Measurements from ENCODE around the gene BANK1. TPM values are rescaled to one million over a fixed set of nuclear protein-coding genes. Genes with fewer than 3 reads are reported as not detected.

Gene BANK1
- total RNA-seq, 1 experiment from 2014 or later: 1.1 TPM

GRCh38 chr4:101806914-101807313, 16.4 kb downstream of the BANK1 start:
- in situ Hi-C loops (cut with HindIII; ENCODE audit: low pct_unique_long_range_greater_than_20kb, low sequenced_read_pairs): no loop called here
- peak; percentile 68 for DNase-seq (ENCODE audit: low read depth)

- peak; percentile 37 for DNase-seq (ENCODE audit: low read depth)
- in situ Hi-C loops (cut with HindIII; ENCODE audit: low pct_unique_long_range_greater_than_20kb, low sequenced_read_pairs): no loop called here
Measured at GRCh38 chr4:101807351-101807750, 16.8 kb downstream of the BANK1 start.

GRCh38 chr4:101813604-101814003, 23.1 kb downstream of the BANK1 start:
- in situ Hi-C loops (cut with HindIII; ENCODE audit: low pct_unique_long_range_greater_than_20kb, low sequenced_read_pairs): no loop called here

GRCh38 chr4:101818362-101818761, 27.8 kb downstream of the BANK1 start:
- no peak for DNase-seq (ENCODE audit: low read depth)

More at GRCh38 chr4:101813604-101814003, 23.1 kb downstream of the BANK1 start:
- no peak for DNase-seq (ENCODE audit: low read depth)

GRCh38 chr4:101823864-101824263, 33.3 kb downstream of the BANK1 start:
- in situ Hi-C loops (cut with HindIII; ENCODE audit: low pct_unique_long_range_greater_than_20kb, low sequenced_read_pairs): no loop called here

More at GRCh38 chr4:101818362-101818761, 27.8 kb downstream of the BANK1 start:
- in situ Hi-C loops (cut with HindIII; ENCODE audit: low pct_unique_long_range_greater_than_20kb, low sequenced_read_pairs): no loop called here

GRCh38 chr4:101824500-101824899, 34.0 kb downstream of the BANK1 start:
- no peak for DNase-seq (ENCODE audit: low read depth)
- in situ Hi-C loops (cut with HindIII; ENCODE audit: low pct_unique_long_range_greater_than_20kb, low sequenced_read_pairs): no loop called here

More at GRCh38 chr4:101823864-101824263, 33.3 kb downstream of the BANK1 start:
- DNase-seq (ENCODE audit: low read depth): no peak

GRCh38 chr4:101825953-101826352, 35.4 kb downstream of the BANK1 start:
- no peak for DNase-seq (ENCODE audit: low read depth)
- in situ Hi-C loops (cut with HindIII; ENCODE audit: low pct_unique_long_range_greater_than_20kb, low sequenced_read_pairs): no loop called here

GRCh38 chr4:101831816-101832215, 41.3 kb downstream of the BANK1 start:
- DNase-seq (ENCODE audit: low read depth): no peak
- in situ Hi-C loops (cut with HindIII; ENCODE audit: low pct_unique_long_range_greater_than_20kb, low sequenced_read_pairs): no loop called here

GRCh38 chr4:101833480-101833879, 43.0 kb downstream of the BANK1 start:
- in situ Hi-C loops (cut with HindIII; ENCODE audit: low pct_unique_long_range_greater_than_20kb, low sequenced_read_pairs): no loop called here
- no peak for DNase-seq (ENCODE audit: low read depth)

GRCh38 chr4:101835121-101835904, 44.8 kb downstream of the BANK1 start:
- DNase-seq (ENCODE audit: low read depth): no peak
- in situ Hi-C loops (cut with HindIII; ENCODE audit: low pct_unique_long_range_greater_than_20kb, low sequenced_read_pairs): no loop called here

- no peak for DNase-seq (ENCODE audit: low read depth)
- in situ Hi-C loops (cut with HindIII; ENCODE audit: low pct_unique_long_range_greater_than_20kb, low sequenced_read_pairs): no loop called here
Measured at GRCh38 chr4:101843054-101843453, 52.5 kb downstream of the BANK1 start.

GRCh38 chr4:101846550-101846949, 56.0 kb downstream of the BANK1 start:
- in situ Hi-C loops (cut with HindIII; ENCODE audit: low pct_unique_long_range_greater_than_20kb, low sequenced_read_pairs): no loop called here
- no peak for DNase-seq (ENCODE audit: low read depth)

- in situ Hi-C loops (cut with HindIII; ENCODE audit: low pct_unique_long_range_greater_than_20kb, low sequenced_read_pairs): no loop called here
- DNase-seq (ENCODE audit: low read depth): no peak
Measured at GRCh38 chr4:101850698-101851097, 60.2 kb downstream of the BANK1 start.

- in situ Hi-C loops (cut with HindIII; ENCODE audit: low pct_unique_long_range_greater_than_20kb, low sequenced_read_pairs): no loop called here
- no peak for DNase-seq (ENCODE audit: low read depth)
Measured at GRCh38 chr4:101851672-101852071, 61.1 kb downstream of the BANK1 start.

- no peak for DNase-seq (ENCODE audit: low read depth)
- in situ Hi-C loops (cut with HindIII; ENCODE audit: low pct_unique_long_range_greater_than_20kb, low sequenced_read_pairs): no loop called here
Measured at GRCh38 chr4:101853028-101853427, 62.5 kb downstream of the BANK1 start.

- DNase-seq (ENCODE audit: low read depth): no peak
- in situ Hi-C loops (cut with HindIII; ENCODE audit: low pct_unique_long_range_greater_than_20kb, low sequenced_read_pairs): no loop called here
Measured at GRCh38 chr4:101853691-101854090, 63.2 kb downstream of the BANK1 start.

GRCh38 chr4:101855239-101855638, 64.7 kb downstream of the BANK1 start:
- no peak for DNase-seq (ENCODE audit: low read depth)
- in situ Hi-C loops (cut with HindIII; ENCODE audit: low pct_unique_long_range_greater_than_20kb, low sequenced_read_pairs): no loop called here

- DNase-seq (ENCODE audit: low read depth): no peak
- in situ Hi-C loops (cut with HindIII; ENCODE audit: low pct_unique_long_range_greater_than_20kb, low sequenced_read_pairs): no loop called here
Measured at GRCh38 chr4:101856149-101856548, 65.6 kb downstream of the BANK1 start.

- in situ Hi-C loops (cut with HindIII; ENCODE audit: low pct_unique_long_range_greater_than_20kb, low sequenced_read_pairs): no loop called here
- no peak for DNase-seq (ENCODE audit: low read depth)
Measured at GRCh38 chr4:101857176-101857575, 66.6 kb downstream of the BANK1 start.

GRCh38 chr4:101858641-101859040, 68.1 kb downstream of the BANK1 start:
- in situ Hi-C loops (cut with HindIII; ENCODE audit: low pct_unique_long_range_greater_than_20kb, low sequenced_read_pairs): no loop called here
- DNase-seq (ENCODE audit: low read depth): no peak
